Ectodermal cell (in vitro differentiated cells): ENCODE results near the gene ARL3.
"Not testable (repeated sequence)": the region's sequence is repeated elsewhere in the genome, so short reads cannot be mapped to it uniquely, and the experiment has no call there.

Experiments
- H3K27ac ChIP-seq: 2 replicates; pipeline ENCODE4 v1.7.0; 2013; ENCODE audit warnings: mild to moderate bottlenecking, low read depth, low read length; ENCODE audit not compliant: insufficient read depth, poor library complexity, severe bottlenecking
- H3K27me3 ChIP-seq: 2 replicates; pipeline ENCODE4 v1.7.0; 2013; ENCODE audit warnings: mild to moderate bottlenecking, low read length; ENCODE audit not compliant: insufficient read depth, control insufficient read depth, poor library complexity, severe bottlenecking
- H3K36me3 ChIP-seq: one replicate; pipeline ENCODE4 v1.7.0; 2013; ENCODE audit warnings: low read length; ENCODE audit not compliant: control insufficient read depth, insufficient read depth
- H3K4me1 ChIP-seq: one replicate; pipeline ENCODE4 v1.7.0; 2013; ENCODE audit warnings: low read length; ENCODE audit not compliant: control insufficient read depth, insufficient read depth
- H3K4me3 ChIP-seq: 2 replicates; pipeline ENCODE4 v1.7.0; 2013; ENCODE audit warnings: low read depth, low read length, control low read depth; ENCODE audit not compliant: insufficient read depth
- H3K9me3 ChIP-seq: 2 replicates; pipeline ENCODE4 v1.7.0; 2013; ENCODE audit warnings: mild to moderate bottlenecking, low read length, moderate library complexity; ENCODE audit not compliant: control insufficient read depth
- WGBS, 2 experiments: methylation state at CpG; one replicate each; pipeline ENCODE4 v1.1.7; 2013; ENCODE audit warnings: missing lambda C conversion rate in 2 of 2; 5-methylcytosine and 5-hydroxymethylcytosine counted together

ARL3 gene

GRCh38 chr10:102752934-102753664, 38.9 kb upstream of the ARL3 start:
- Histone ChIP-seq H3K27ac (no peak overlapping the region), H3K36me3 (no peaks in the 10 kb centered on the region), H3K9me3 (no peaks in the 10 kb centered on the region), H3K4me1 (no peaks in the 10 kb centered on the region), H3K27me3 (no peaks in the 10 kb centered on the region), H3K4me3 (no peak overlapping the region)
- 83 to 85% methylated on average over 4 of the region's 4 CpGs for WGBS, 2 experiments

- Histone ChIP-seq H3K4me1 (no peaks in the 10 kb centered on the region), H3K36me3 (no peaks in the 10 kb centered on the region), H3K27me3 (no peaks in the 10 kb centered on the region), H3K9me3 (no peaks in the 10 kb centered on the region), H3K4me3 (no peak overlapping the region), H3K27ac (no peak overlapping the region)
- WGBS, 2 experiments: 96 to 99% methylated on average over 9 of the region's 9 CpGs
Measured at GRCh38 chr10:102752266-102752930, 38.2 kb upstream of the ARL3 start.

DNA sequence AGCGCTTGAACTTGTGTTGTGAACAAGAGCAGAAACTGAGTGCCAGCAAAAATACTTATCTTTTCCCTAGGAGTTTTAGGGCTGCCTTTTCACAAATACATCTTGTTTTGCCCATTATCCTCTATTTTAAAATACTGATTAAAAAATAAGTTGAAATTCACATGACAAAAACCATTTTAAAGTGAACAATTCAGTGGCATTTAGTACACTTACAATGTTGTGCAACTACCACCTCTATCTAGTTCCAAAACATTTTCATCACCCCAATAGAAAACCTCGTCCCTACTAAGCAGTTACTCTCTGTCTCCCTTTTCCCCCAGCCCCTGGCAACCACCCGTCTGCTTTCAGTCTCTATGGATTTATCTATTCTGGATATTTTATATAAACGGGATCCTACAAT, 31.0 kb upstream of the ARL3 start:
- 96 to 99% methylated on average over 4 of the region's 4 CpGs for WGBS, 2 experiments
- Histone ChIP-seq H3K4me1 (peaks cover 6% of the 10 kb centered on the region), H3K9me3 (no peaks in the 10 kb centered on the region), H3K4me3 (peak overlapping the region; percentile 72), H3K36me3 (no peaks in the 10 kb centered on the region), H3K27me3 (no peaks in the 10 kb centered on the region), H3K27ac (no peak overlapping the region)

- 20 to 22% methylated on average over 9 of the region's 9 CpGs for WGBS, 2 experiments
- Histone ChIP-seq H3K4me1 (peaks cover 6% of the 10 kb centered on the region), H3K4me3 (peak overlapping the region; percentile 72), H3K27me3 (no peaks in the 10 kb centered on the region), H3K36me3 (no peaks in the 10 kb centered on the region), H3K9me3 (no peaks in the 10 kb centered on the region), H3K27ac (no peak overlapping the region)
Measured at GRCh38 chr10:102744374-102745051, 30.3 kb upstream of the ARL3 start.

DNA sequence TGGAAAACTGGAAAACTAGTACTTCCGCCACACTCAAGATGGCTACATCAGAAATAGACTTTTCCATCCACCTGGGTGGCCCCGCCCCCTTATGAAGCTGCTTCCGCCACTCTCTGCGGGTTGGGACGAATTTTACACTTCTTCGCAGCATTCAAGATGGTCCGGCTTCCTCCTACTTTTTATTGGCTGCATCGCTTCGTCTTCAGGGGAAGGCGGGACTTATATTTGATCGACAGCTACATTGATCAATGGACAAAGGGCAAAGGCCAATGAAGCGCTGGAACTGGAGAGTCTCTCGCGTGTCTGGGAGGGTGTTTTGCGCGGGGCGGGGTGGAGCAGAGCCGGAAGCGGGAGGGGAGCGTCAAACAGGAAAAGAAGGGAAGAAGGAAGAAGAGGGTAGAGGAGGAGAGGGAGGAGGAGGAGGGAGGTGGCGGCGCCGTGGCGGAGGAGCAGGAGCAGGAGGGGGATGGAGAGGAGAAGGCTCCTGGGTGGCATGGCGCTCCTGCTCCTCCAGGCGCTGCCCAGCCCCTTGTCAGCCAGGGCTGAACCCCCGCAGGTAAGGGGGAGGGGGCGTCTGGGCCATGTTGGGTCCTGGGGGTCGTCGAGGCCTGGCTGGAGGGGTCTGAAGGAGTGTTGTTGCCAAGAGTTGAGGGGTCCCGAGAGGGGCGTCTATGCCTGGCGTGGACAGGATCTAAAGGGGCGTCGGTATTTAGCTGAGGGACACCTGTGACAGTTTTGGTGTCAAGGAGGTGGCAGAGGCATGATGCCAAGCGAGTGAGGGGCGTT, 29.6 kb upstream of the ARL3 start, which contains the start of gene WBP1L:
Gene WBP1L, plus strand, starts transcription at position 361 of the 786 bp plus-strand sequence. Its CDS starts 106 bp downstream, at position 467.
- peak within 1 kb of the TSS; percentile 72 for H3K4me3 ChIP-seq
- no peaks in the 10 kb centered on the region for H3K9me3 ChIP-seq
- no peaks in the 10 kb centered on the region for H3K27me3 ChIP-seq
- peaks cover 6% of the 10 kb centered on the region for H3K4me1 ChIP-seq
- WGBS, 2 experiments: 1% methylated on average over 37 of the region's 37 CpGs
- H3K27ac ChIP-seq: peak within 1 kb of the TSS; percentile 33
- H3K36me3 ChIP-seq: no peaks in the 10 kb centered on the region

DNA sequence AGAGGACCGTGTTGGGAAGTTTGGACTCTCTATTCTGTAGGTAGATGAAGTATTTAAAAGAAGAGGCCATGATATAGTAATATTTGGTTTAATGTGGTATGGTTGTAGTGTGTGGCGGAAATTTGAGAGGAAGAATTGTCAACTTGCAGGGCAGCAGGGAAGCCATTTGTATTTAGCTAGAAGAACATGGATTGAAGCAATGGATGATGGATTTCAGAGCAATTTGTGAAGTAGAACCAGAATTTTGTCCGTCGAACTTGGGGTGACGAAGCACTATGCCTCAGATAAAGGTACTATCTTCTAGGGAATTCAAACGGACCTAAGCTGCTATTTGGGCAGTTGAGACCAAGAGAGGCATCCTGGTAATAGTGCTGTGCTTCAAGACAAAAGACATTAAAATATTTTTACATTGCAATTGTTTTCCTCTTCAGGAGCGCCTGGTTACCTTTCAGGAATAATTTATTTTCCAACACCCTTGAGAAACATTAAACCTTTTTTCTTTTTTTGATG, 28.9 kb upstream of the ARL3 start:
- H3K4me1 ChIP-seq: peaks cover 6% of the 10 kb centered on the region
- no peaks in the 10 kb centered on the region for H3K36me3 ChIP-seq
- no peak overlapping the region for H3K27ac ChIP-seq
- H3K4me3 ChIP-seq: no peak overlapping the region
- 51 to 55% methylated on average over 7 of the region's 7 CpGs for WGBS, 2 experiments
- H3K9me3 ChIP-seq: no peaks in the 10 kb centered on the region
- H3K27me3 ChIP-seq: no peaks in the 10 kb centered on the region

DNA sequence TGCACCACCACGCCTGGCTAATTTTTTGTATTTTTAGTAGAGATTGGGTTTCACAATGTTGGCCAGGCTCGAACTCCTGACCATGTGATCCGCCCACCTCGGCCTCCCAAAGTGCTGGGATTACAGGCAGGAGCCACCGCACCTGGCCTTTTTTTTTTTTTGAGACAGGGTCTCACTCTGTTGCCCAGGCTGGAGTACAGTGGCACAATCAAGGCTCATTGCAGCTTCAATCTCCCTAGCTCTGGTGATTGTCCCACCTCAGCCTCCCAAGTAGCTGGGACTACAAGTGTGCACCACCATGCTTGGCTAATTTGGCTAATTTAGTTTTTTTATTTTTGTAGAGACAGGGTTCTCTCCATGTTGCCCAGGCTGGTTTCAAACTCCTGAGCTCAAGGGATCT, 28.1 kb upstream of the ARL3 start:
- not testable (repeated sequence) for H3K4me1 ChIP-seq, H3K36me3 ChIP-seq, H3K9me3 ChIP-seq, H3K27ac ChIP-seq, H3K4me3 ChIP-seq, H3K27me3 ChIP-seq
- 91 to 95% methylated on average over 5 of the region's 5 CpGs for WGBS, 2 experiments

DNA sequence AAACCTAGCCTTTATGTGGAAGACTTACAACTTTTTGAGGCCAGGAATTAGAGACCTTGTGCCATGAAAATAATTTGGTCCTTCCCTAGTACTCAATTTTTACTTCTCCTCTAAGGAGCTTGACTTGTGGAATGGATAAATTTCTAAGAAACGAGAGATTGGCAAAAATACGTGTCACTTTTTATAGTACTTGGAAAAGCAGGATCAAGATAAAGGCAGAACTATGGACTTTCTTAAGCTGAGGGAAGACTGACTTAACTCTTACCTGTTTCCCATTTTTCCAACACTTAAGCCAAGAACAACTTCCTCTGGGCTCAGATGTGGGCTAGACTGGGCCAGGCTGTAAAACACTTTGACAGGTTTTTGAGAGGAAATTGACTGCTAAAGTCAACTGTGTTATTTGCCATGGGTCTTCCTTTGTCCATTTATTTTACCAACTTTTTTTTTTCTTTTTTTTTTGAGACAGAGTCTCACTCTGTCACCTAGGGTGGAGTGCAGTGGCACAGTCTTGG, 27.6 kb upstream of the ARL3 start:
- 91 to 98% methylated on average over 2 of the region's 2 CpGs for WGBS, 2 experiments
- Histone ChIP-seq H3K27me3 (no peaks in the 10 kb centered on the region), H3K4me3 (no peak overlapping the region), H3K27ac (no peak overlapping the region), H3K36me3 (no peaks in the 10 kb centered on the region), H3K4me1 (peaks cover 6% of the 10 kb centered on the region), H3K9me3 (no peaks in the 10 kb centered on the region)

- Histone ChIP-seq H3K27ac (no peak overlapping the region), H3K9me3 (no peaks in the 10 kb centered on the region), H3K36me3 (no peaks in the 10 kb centered on the region), H3K4me3 (no peak overlapping the region), H3K27me3 (no peaks in the 10 kb centered on the region), H3K4me1 (peaks cover 6% of the 10 kb centered on the region)
- WGBS, 2 experiments: 82% methylated on average over 2 of the region's 2 CpGs
Measured at GRCh38 chr10:102740229-102740628, 26.0 kb upstream of the ARL3 start.
